ENCODE measurements around the gene LCN6.
A peak's percentile ranks its signal among the peaks of the same experiment; 100 is the strongest.

The LCN6 gene

DNA sequence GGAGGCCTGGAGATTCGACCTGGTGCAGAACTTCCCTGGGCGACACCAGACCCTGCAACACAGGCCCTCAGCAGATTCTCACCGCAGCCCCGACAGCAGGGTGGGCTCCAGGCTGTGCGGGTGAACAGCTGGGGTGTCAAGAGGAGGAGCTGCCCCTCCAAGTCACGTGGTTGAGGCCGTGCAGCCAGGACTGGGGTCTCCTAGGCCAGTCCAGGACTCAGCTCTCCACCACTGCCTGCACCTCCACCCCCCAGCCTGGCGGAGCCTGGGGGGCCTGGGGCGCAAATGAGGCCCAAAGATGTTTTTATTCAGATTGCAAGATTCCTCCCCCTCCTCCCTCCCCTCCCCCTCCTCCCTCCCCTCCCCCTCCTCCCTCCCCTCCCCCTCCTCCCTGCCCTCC is 51.8 kb downstream of the LCN6 start:
- no peak for DNase-seq (ENCODE audit: low read depth in 1 of 2, low spot score in 1 of 2)
- in situ Hi-C loops (cut with HindIII; ENCODE audit: low pct_unique_long_range_greater_than_20kb, low sequenced_read_pairs) = no loop called here
- TF ChIP-seq JUND (IDR thresholded peaks at IDR 0.05; ENCODE audit: low read depth) = no peak

DNA sequence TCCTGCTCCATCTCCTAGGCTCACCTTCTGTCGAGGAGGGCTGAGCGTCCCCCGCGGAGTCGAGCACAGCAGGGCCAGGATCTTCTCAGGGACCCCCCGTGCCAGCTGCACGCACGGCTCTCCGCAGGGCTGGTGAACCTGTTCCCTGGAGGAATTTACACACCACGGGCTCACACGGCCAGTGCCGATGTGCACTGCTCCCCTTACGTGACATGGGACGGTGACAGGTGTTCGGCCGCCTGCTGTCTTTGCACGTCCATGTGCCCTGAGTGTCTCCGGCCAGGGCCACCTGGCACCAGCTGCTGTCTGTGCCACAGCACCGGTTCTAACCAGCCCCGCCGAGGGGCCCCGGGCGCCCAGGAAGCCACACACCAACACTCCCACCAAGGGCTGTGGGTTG is 52.4 kb downstream of the LCN6 start:
- TF ChIP-seq JUND (IDR thresholded peaks at IDR 0.05; ENCODE audit: low read depth) = no peak
- DNase-seq (ENCODE audit: low read depth in 1 of 2, low spot score in 1 of 2) = peak in 1 of 2 experiments; percentile 41

GRCh38 chr9:136695435-136695895 is 52.9 kb downstream of the LCN6 start:
- in situ Hi-C loops (cut with HindIII; ENCODE audit: low pct_unique_long_range_greater_than_20kb, low sequenced_read_pairs) = no loop called here
- no peak for TF ChIP-seq JUND (IDR thresholded peaks at IDR 0.05; ENCODE audit: low read depth)
- peak; percentile 93 to 97 for DNase-seq (ENCODE audit: low read depth in 1 of 2, low spot score in 1 of 2)

More for the DNA sequence above, 52.4 kb downstream of the LCN6 start:
- in situ Hi-C loops (cut with HindIII; ENCODE audit: low pct_unique_long_range_greater_than_20kb, low sequenced_read_pairs) = no loop called here

- DNase-seq (ENCODE audit: low read depth in 1 of 2, low spot score in 1 of 2) = no peak
- no peak for TF ChIP-seq JUND (IDR thresholded peaks at IDR 0.05; ENCODE audit: low read depth)
- in situ Hi-C loops (cut with HindIII; ENCODE audit: low pct_unique_long_range_greater_than_20kb, low sequenced_read_pairs) = no loop called here
Measured at GRCh38 chr9:136694872-136695247, 53.5 kb downstream of the LCN6 start.

DNA sequence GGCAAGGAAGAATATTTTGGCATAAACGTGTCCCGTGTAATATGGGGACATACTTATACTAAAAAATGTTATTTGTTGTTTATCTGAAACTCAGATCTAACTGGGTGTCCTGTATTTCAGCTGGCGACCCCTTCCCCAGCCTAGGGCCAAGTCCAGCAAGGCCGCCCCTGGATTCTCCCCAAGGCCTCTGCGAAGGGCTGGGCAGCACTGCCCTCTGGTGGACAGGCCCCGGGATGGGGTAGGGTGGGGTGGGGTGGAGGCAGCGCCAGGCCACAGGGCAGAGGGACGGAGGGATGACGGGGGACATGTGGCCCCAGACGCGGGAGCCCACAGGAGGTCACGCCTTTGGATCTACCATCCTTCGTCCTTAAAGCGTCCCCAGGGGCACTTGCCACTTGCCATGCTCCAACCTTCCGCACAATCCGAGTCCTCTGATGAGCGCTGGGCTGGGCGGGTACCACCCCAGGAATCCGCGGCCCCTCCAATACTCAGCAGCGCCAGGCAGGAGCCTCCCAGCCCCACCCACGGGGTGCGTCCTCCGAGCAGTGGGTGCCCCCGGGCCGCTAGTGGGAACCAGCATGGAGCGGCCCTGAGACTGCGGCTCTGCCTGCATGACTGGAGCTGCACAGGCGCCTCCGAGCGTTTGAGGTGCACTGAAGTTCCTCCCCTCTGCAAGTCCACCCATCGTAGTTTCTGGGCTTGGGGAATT is 54.0 kb downstream of the LCN6 start:
- in situ Hi-C loops (cut with HindIII; ENCODE audit: low pct_unique_long_range_greater_than_20kb, low sequenced_read_pairs) = no loop called here
- peak; percentile 71 to 92 for DNase-seq (ENCODE audit: low read depth in 1 of 2, low spot score in 1 of 2)
- no peak for TF ChIP-seq JUND (IDR thresholded peaks at IDR 0.05; ENCODE audit: low read depth)

Measured in T47D (cell line).